ENCODE measurements around the gene EYS.

The EYS gene

GRCh38 chr6:64294034-64294433 is 1413.0 kb downstream of the EYS start:
- Histone ChIP-seq H3K27ac (ENCODE audit: low read depth, low read length) (no peak overlapping the region), H3K4me3 (ENCODE audit: low read length) (no peak overlapping the region), H3F3A (ENCODE audit: control insufficient read depth, insufficient read depth) (no peaks in the 10 kb centered on the region), H4K20me1 (ENCODE audit: control insufficient read depth, insufficient read depth, low read depth, low read length) (no peaks in the 10 kb centered on the region), H3K9me2 (replicated peaks; ENCODE audit: control insufficient read depth, low read length) (no peaks in the 10 kb centered on the region), H3K36me3 (ENCODE audit: control insufficient read depth, low read length) (no peaks in the 10 kb centered on the region), H3K4me1 (ENCODE audit: control insufficient read depth, low read length) (no peaks in the 10 kb centered on the region), H3K4me2 (ENCODE audit: low read length) (no peak overlapping the region), H3K27me3 (ENCODE audit: control insufficient read depth, low read length) (no peaks in the 10 kb centered on the region), H3K79me2 (ENCODE audit: control insufficient read depth, low read length) (no peaks in the 10 kb centered on the region), H3K9me3 (ENCODE audit: control insufficient read depth, insufficient read depth, low read length) (no peaks in the 10 kb centered on the region)
- TF ChIP-seq CTCF (IDR thresholded peaks at IDR 0.05; ENCODE audit: low read depth, low read length, poor library complexity, severe bottlenecking) (no peak), EZH2phosphoT487 (IDR thresholded peaks at IDR 0.05; ENCODE audit: borderline replicate concordance, low read length) (no peak)

DNA sequence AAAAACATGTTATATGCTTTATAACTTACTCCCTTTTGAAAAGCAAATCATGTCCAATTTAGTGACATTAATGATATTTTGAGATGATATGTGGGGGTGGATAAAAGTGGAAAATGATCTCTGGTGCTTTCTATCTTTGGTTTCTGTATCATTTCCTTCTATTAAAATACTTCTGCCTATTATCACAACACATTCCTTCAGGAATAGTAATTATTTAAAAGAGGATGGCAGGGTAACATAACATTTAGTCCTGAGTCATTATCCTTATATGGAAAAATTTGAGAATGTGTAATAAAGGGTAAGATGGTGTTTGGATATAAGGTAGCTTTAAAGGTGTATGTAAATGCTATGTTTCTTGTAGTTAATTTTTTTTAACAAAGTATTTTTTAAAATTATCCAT is 1413.7 kb downstream of the EYS start:
- Histone ChIP-seq H3F3A (ENCODE audit: control insufficient read depth, insufficient read depth) (no peaks in the 10 kb centered on the region), H3K9me2 (replicated peaks; ENCODE audit: control insufficient read depth, low read length) (no peaks in the 10 kb centered on the region), H3K9me3 (ENCODE audit: control insufficient read depth, insufficient read depth, low read length) (no peaks in the 10 kb centered on the region), H3K27ac (ENCODE audit: low read depth, low read length) (no peak overlapping the region), H3K36me3 (ENCODE audit: control insufficient read depth, low read length) (no peaks in the 10 kb centered on the region), H3K79me2 (ENCODE audit: control insufficient read depth, low read length) (no peaks in the 10 kb centered on the region), H3K27me3 (ENCODE audit: control insufficient read depth, low read length) (no peaks in the 10 kb centered on the region), H3K4me1 (ENCODE audit: control insufficient read depth, low read length) (no peaks in the 10 kb centered on the region), H3K4me2 (ENCODE audit: low read length) (no peak overlapping the region), H3K4me3 (ENCODE audit: low read length) (no peak overlapping the region), H4K20me1 (ENCODE audit: control insufficient read depth, insufficient read depth, low read depth, low read length) (no peaks in the 10 kb centered on the region)
- TF ChIP-seq CTCF (IDR thresholded peaks at IDR 0.05; ENCODE audit: low read depth, low read length, poor library complexity, severe bottlenecking) (no peak), EZH2phosphoT487 (IDR thresholded peaks at IDR 0.05; ENCODE audit: borderline replicate concordance, low read length) (no peak)

DNA sequence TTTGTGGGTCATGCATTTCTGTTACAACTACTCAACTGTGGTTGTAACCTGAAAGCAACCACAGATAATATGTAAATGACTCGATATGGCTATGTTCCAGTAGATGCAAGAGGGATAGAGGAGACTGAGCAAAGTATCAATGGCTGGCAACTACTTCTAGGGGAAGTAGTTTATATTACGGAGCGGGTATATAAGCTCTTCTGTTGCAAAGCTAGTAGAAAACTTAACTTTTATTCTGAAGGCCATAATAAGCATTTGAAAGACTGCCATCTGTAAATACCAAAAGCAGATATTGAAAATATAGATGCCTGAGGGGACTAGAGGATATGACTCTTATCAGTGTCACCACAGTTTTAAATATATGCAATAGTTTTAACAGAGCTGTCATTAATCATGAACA is 1416.2 kb downstream of the EYS start:
- Histone ChIP-seq H4K20me1 (ENCODE audit: control insufficient read depth, insufficient read depth, low read depth, low read length) (no peaks in the 10 kb centered on the region), H3K36me3 (ENCODE audit: control insufficient read depth, low read length) (no peaks in the 10 kb centered on the region), H3K4me1 (ENCODE audit: control insufficient read depth, low read length) (no peaks in the 10 kb centered on the region), H3K9me2 (replicated peaks; ENCODE audit: control insufficient read depth, low read length) (no peaks in the 10 kb centered on the region), H3K4me3 (ENCODE audit: low read length) (no peak overlapping the region), H3K4me2 (ENCODE audit: low read length) (no peak overlapping the region), H3K9me3 (ENCODE audit: control insufficient read depth, insufficient read depth, low read length) (no peaks in the 10 kb centered on the region), H3K27ac (ENCODE audit: low read depth, low read length) (no peak overlapping the region), H3K79me2 (ENCODE audit: control insufficient read depth, low read length) (no peaks in the 10 kb centered on the region), H3F3A (ENCODE audit: control insufficient read depth, insufficient read depth) (no peaks in the 10 kb centered on the region), H3K27me3 (ENCODE audit: control insufficient read depth, low read length) (no peaks in the 10 kb centered on the region)
- TF ChIP-seq CTCF (IDR thresholded peaks at IDR 0.05; ENCODE audit: low read depth, low read length, poor library complexity, severe bottlenecking) = no peak
- no peak for TF ChIP-seq EZH2phosphoT487 (IDR thresholded peaks at IDR 0.05; ENCODE audit: borderline replicate concordance, low read length)

DNA sequence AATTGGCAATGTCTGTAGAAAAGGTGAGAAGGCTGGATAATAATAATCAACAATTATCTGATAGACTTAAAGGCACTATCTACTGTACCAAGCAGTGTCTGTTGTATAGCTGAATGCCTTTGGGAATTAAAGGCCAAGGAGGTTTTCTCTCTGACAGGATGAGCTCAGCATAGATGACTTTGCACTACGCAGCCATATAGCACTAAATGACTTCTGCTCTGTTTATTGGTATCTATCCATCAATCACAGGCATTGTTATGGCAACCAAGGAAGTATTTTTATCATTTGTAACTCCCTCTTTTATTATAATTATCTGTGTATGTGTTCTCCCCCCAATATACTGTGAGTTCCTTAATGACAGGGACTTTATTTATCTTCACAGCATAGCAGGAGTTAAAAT is 1417.1 kb downstream of the EYS start:
- Histone ChIP-seq H4K20me1 (ENCODE audit: control insufficient read depth, insufficient read depth, low read depth, low read length) (no peaks in the 10 kb centered on the region), H3K36me3 (ENCODE audit: control insufficient read depth, low read length) (no peaks in the 10 kb centered on the region), H3K79me2 (ENCODE audit: control insufficient read depth, low read length) (no peaks in the 10 kb centered on the region), H3K4me1 (ENCODE audit: control insufficient read depth, low read length) (no peaks in the 10 kb centered on the region), H3K4me2 (ENCODE audit: low read length) (no peak overlapping the region), H3K4me3 (ENCODE audit: low read length) (no peak overlapping the region), H3K9me3 (ENCODE audit: control insufficient read depth, insufficient read depth, low read length) (no peaks in the 10 kb centered on the region), H3K27ac (ENCODE audit: low read depth, low read length) (no peak overlapping the region), H3K9me2 (replicated peaks; ENCODE audit: control insufficient read depth, low read length) (no peaks in the 10 kb centered on the region), H3K27me3 (ENCODE audit: control insufficient read depth, low read length) (no peaks in the 10 kb centered on the region), H3F3A (ENCODE audit: control insufficient read depth, insufficient read depth) (no peaks in the 10 kb centered on the region)
- TF ChIP-seq EZH2phosphoT487 (IDR thresholded peaks at IDR 0.05; ENCODE audit: borderline replicate concordance, low read length) (no peak), CTCF (IDR thresholded peaks at IDR 0.05; ENCODE audit: low read depth, low read length, poor library complexity, severe bottlenecking) (no peak)
